GM19025 (cell line): ENCODE measurements around the gene TMEM52B.
"Not testable (repeated sequence)": the region's sequence is repeated elsewhere in the genome, so short reads cannot be mapped to it uniquely, and the experiment has no call there.

Source experiments
- ATAC-seq: cut with Tn5 transposase; IDR thresholded peaks from one replicate; pipeline ENCODE4 v1.9.1; 2021; ENCODE audit warnings: mild to moderate bottlenecking, low read depth, moderate library complexity; ENCODE audit not compliant: unreplicated experiment

TMEM52B gene

DNA sequence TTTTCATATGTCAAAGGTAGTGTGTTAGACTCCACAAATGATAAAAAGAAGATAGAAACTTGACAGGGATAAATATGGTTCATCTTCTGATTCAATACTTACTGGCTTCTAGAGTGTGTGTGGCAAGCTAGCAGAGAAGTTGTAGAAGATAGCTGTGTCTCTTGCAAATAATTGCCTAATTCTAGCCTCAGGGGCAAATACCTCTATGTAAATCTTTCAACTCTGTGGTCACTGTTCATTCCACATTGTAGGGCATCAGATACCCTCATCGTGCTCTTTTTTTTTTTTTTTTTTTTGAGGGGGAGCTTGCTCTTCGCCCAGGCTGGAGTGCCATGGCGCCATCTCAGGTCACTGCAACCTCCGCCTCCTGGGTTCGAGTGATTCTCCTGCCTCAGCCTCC, 8.6 kb upstream of the TMEM52B start:
- no peak for ATAC-seq

DNA sequence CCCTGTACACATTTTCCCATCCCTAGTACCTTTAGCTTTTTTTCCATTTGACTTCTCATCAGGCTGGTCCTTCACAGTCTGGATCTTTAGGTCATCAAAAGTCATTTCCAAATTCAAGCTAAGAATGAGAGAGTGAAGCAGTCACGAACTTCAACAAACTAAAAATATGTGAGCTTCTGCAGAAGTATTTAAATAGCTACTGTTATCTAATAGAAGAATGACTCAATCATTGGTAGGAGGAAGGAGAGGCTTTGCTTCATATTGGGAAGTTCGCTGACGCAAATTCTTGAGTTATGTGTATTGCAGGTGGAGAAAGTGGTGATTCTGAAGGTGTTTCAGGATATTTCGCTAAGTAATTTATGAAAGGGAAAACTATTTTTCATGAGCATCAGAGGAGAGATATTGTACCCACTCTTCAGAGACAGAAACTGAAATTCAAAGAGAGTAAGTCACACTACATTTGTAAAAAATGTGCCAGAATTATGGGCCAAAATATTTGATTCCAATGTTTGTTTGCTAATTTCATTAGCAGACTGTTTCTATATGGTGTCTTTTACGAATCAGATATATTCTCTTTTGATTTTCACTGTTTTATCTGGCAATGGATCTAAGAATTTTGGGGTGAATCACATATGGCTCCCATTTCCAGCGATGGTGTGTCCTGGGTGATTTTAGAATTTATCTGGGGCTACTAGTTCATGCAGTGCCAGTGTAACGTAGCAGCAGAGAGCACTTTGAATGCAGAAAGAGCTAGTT, 6.7 kb upstream of the TMEM52B start, which contains the start of gene OLR1:
OLR1 (minus strand) TSS at position 160 of the 756 bp plus-strand sequence; CDS start at position 105, 55 bp downstream.
- ATAC-seq: no peak

- ATAC-seq: no peak
These were observed 3.7 kb upstream of the TMEM52B start for GRCh38 chr12:10174986-10175614.

- ATAC-seq: no peak
These were observed 2.8 kb upstream of the TMEM52B start for GRCh38 chr12:10175846-10176636.

DNA sequence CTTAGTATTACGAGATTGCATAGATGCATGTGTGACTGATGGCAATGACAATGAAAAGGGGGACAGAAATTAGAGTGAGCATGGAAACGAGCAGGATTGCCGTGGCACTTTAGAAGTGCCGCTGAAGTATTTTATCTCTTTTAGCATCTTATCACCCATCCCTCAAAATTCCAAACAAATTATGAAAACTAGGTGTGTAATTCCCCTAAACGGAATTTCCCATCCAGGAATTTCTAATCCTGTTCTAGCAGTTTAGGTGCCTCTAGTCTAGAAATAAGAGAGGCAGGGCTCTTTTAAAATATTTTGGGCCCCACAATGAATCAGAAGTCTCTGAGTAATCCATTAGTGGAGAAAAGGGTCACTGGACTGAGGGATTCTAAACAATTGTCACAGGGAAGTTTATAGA, 947 bp downstream of the TMEM52B start:
- no peak for ATAC-seq

- ATAC-seq: no peak
These were observed 3.7 kb downstream of the TMEM52B start for GRCh38 chr12:10182354-10183049.

DNA sequence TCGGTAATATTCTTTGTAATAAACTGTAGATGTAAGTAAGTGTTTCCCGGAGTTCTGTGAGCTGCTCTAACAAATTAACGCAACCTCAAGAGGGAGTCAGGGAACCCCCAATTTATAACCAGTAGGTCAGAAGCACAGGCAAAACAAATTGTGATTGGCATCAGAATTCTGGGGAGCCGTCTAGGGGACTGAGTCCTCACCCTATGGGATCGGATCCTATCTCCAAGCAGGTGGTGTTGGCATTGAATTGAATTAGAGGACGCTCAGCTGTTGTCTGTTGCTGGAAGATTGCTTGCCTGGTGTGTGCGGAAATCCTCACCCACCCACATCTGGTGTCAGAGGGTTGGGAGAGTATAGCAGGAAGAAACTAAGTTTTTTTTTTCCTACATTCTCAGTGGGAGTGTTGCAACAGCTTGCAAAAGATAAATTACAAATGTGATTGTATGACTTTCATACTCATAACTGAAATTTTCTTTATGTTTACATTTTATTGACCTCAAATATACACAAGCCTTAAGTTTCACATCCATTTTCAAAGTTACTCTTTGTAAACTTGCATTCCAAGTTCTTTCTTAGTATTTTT, 5.5 kb downstream of the TMEM52B start:
- ATAC-seq: no peak

GRCh38 chr12:10186299-10186698, 7.5 kb downstream of the TMEM52B start:
- ATAC-seq: no peak

GRCh38 chr12:10186958-10187357, 8.1 kb downstream of the TMEM52B start:
- not testable (repeated sequence) for ATAC-seq

- ATAC-seq: no peak
These were observed 10.8 kb downstream of the TMEM52B start for GRCh38 chr12:10189653-10190052.

DNA sequence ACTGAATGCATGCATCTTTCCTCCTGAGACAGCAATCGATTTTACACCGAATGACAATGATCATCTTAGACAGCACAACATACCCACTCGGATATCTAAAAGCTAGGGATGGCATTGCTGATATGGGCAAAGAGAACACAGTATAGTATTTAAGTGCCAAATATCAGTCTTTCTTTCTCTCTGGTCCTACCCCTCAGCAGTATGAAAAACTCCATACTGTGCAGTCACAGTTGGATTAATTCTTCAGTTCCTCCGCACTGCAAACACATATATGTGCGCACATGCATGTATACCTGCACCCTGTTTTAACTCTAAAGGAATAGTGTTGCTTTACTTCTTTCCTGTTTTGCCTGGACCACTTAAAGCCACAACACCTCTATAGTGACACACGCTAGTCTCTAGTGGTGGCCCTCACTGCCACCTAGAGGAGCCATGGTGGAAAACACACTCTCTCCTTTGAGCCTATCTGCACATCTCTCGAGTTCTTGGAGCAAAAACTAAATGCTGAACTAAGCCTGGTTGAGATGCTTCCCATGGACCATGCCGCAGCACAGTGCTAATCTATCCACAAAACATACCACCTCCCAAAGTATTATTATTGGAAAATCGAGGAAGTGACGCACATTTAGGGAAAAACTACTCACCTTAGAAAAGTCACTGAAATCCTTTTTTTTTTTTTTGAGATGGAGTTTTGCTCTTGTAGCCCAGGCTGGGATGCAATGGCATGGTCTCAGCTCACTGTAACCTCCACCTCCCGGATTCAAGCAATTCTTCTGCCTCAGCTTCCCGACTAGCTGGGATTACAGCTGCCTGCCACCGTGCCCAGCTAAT, 11.9 kb downstream of the TMEM52B start:
- no peak for ATAC-seq

- ATAC-seq: no peak
These were observed 13.0 kb downstream of the TMEM52B start for GRCh38 chr12:10191865-10192264.

GRCh38 chr12:10194160-10194670, 15.4 kb downstream of the TMEM52B start:
- no peak for ATAC-seq

- no peak for ATAC-seq
These were observed 17.4 kb downstream of the TMEM52B start for GRCh38 chr12:10196210-10196609.

- ATAC-seq: no peak
These were observed 19.0 kb downstream of the TMEM52B start for GRCh38 chr12:10197879-10198278.

DNA sequence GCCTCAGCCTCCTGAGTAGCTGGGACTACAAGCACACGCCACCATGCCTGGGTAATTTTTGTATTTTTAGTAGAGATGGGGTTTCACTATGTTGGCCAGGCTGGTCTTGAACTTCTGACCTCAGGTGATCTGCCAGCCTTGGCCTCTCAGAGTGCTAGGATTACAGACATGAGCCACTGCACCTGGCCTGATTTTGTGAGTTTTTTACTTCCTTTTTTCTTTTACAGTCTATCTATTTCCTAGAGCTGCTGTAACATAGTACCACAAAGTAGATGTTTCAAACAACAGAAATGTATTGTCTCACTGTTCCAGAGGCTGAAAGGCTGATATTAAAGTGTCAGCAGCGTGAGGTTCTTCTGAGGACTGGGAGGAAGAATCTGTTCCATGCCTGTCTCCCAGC, 25.7 kb downstream of the TMEM52B start:
- not testable (repeated sequence) for ATAC-seq

DNA sequence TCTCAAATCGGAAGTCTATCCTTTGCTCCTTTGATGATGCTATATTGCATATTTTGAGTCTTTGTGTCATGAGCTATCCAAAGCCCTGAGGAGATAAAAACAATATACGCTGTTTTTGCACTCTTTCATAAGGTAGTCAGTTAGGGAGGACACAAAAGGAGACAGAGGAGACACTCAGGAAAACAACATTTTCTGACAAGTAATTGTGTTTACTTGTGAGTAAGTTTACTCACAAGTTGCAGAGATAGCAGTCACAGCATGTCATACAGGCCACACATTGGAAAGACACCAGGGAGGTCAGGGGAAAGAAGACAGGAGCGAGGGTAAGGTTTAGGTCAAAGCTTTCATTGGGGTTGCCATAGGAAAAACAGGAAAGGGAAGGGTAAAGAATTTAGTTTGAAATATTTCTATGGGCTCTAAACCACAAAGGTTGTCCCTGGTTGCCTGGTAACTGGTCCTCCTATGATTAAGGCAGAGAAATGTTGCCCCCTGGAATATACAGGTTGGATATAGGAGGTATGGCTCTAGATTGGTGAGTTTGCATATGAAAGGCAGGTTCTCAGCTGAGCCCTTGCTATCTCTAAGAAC, 26.5 kb downstream of the TMEM52B start:
- no peak for ATAC-seq

DNA sequence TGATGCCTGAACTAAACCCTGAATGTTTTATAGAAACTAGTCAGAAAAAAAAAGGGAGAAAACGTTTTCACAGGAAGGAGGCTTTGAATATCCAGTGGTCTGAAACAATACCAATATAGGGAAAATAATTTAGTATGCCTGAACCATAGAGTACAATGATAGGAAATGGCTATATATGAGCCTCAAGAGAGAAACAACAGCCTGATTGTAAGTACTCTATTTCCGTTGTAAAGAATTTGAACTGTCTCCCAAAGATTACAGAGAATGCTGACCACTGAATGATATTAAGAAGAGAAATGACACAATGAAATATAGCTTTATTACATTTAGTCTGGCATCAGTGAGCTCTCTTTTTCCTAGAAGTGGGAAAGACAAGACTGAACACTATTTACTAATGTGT, 28.3 kb downstream of the TMEM52B start:
- no peak for ATAC-seq

DNA sequence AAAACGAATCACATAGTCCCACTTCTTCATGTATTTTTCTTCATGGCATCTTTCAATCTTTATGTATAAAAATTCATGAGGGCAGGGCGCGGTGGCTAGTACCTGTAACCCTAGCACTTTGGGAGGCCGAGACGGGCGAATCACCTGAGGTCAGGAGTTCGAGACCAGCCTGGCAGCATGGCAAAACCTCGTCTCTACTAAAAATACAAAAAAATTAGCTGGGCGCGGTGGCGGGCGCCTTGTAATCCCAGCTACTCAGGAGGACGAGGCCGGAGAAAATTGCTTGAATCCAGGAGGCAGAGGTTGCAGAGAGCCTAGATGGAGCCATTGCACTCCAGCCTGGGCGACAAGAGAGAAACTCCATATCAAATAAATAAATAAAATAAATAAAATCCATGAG, 31.4 kb downstream of the TMEM52B start:
- no peak for ATAC-seq
